Right lobe of liver (tissue), 4 donors: ENCODE data around the gene HDAC4.

Experiments
- POLR2A ChIP-seq: fragments of 450-650 bp; IDR thresholded peaks from one replicate; pipeline ENCODE4 v1.6.1; 2017; ENCODE audit warnings: antibody characterized with exemption, mild to moderate bottlenecking
- TF ChIP-seq, protein P1 (sequence below), 4 donors: fragments of 200-600 bp in 3 of 4; fragments of 450-650 bp in 1 of 4; IDR thresholded peaks; one replicate each; pipeline versions ENCODE4 v1.5.1 to v1.8.0; 2016 to 2022; ENCODE audit warnings: antibody characterized with exemption in 4 of 4, mild to moderate bottlenecking in 2 of 4
- donor health status: DM: no; HTN: no; CAD: no.
- donor health status: DM: no; HTN: no; CAD: no.
- donor health status: DM: no; HTN: yes; CAD: no.

DNA sequence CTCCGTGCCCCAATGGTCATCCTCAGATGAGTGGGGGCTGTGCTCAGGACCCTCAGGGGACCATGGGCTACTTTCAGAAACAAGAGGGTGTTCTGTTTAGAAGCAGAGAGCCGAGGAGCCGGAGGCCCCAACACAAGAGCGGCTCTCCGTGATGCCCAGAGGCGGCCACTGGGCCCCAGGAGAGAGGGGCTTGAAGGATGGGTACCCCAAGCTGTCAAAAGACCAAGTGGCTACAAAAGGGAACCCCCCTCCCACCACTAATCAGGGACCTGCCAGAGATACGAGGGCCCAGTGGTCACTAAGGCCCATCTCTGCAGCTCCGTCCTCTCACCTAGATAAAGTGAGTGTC is 93.6 kb downstream of the HDAC4 start:
- TF ChIP-seq, protein P1, sequence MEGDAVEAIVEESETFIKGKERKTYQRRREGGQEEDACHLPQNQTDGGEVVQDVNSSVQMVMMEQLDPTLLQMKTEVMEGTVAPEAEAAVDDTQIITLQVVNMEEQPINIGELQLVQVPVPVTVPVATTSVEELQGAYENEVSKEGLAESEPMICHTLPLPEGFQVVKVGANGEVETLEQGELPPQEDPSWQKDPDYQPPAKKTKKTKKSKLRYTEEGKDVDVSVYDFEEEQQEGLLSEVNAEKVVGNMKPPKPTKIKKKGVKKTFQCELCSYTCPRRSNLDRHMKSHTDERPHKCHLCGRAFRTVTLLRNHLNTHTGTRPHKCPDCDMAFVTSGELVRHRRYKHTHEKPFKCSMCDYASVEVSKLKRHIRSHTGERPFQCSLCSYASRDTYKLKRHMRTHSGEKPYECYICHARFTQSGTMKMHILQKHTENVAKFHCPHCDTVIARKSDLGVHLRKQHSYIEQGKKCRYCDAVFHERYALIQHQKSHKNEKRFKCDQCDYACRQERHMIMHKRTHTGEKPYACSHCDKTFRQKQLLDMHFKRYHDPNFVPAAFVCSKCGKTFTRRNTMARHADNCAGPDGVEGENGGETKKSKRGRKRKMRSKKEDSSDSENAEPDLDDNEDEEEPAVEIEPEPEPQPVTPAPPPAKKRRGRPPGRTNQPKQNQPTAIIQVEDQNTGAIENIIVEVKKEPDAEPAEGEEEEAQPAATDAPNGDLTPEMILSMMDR (IDR thresholded peaks at IDR 0.05) = no peak
- TF ChIP-seq POLR2A = no peak
